Fibroblast of mammary gland (primary cell): ENCODE results near the gene KRT14.
"Not testable (repeated sequence)": the region's sequence is repeated elsewhere in the genome, so short reads cannot be mapped to it uniquely, and the experiment has no call there.

Experiments
- DNase-seq: peaks from one replicate; pipeline ENCODE4 v3.0.0-alpha.2; 2010; ENCODE audit warnings: low read depth
- H3K4me3 ChIP-seq: 2 replicates; pipeline ENCODE4 v1.5.1; 2011; ENCODE audit warnings: low read depth, mild to moderate bottlenecking, low read length, moderate library complexity; ENCODE audit not compliant: control insufficient read depth
- TF ChIP-seq, protein P1 (sequence below): conservative IDR thresholded peaks from 2 replicates; pipeline ENCODE4 v1.5.1; 2011; ENCODE audit warnings: low read depth, low read length, inconsistent platforms; ENCODE audit not compliant: control insufficient read depth, insufficient read depth

Gene KRT14

DNA sequence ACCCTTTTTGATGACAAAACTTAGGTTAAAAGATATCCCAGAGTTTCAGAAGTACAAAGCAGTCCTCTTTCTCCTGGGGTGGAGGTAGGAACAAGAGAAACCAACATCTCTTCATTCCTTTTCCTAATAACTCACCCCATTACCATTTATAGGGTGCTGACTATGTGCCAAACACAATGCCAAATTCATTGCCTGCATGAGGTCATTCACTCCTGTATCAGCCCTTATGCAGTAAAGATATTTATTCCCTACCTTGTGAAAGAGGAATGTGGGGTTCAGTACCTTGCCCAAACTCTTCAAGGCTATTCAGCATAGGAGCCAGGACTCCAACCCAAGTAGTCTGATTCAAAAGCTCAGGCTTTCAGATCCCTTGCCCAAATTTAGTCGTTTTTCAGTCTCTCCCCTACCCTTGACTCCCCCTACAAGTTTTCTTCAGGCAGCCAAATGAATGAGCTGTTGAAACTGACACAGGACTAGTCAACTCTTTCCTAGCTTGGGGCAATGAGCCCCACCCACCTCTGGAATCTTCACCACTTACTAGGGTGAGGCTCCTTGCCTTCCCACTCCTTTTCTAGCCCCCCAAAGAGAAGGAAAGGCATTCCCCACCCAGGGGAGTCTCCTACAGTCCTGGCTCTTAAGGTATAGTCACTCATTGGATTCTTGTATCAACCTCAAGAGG, 5.9 kb downstream of the KRT14 start:
- TF ChIP-seq, protein P1, sequence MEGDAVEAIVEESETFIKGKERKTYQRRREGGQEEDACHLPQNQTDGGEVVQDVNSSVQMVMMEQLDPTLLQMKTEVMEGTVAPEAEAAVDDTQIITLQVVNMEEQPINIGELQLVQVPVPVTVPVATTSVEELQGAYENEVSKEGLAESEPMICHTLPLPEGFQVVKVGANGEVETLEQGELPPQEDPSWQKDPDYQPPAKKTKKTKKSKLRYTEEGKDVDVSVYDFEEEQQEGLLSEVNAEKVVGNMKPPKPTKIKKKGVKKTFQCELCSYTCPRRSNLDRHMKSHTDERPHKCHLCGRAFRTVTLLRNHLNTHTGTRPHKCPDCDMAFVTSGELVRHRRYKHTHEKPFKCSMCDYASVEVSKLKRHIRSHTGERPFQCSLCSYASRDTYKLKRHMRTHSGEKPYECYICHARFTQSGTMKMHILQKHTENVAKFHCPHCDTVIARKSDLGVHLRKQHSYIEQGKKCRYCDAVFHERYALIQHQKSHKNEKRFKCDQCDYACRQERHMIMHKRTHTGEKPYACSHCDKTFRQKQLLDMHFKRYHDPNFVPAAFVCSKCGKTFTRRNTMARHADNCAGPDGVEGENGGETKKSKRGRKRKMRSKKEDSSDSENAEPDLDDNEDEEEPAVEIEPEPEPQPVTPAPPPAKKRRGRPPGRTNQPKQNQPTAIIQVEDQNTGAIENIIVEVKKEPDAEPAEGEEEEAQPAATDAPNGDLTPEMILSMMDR, result no peak
- H3K4me3 ChIP-seq, result no peak overlapping the region
- no peak for DNase-seq

DNA sequence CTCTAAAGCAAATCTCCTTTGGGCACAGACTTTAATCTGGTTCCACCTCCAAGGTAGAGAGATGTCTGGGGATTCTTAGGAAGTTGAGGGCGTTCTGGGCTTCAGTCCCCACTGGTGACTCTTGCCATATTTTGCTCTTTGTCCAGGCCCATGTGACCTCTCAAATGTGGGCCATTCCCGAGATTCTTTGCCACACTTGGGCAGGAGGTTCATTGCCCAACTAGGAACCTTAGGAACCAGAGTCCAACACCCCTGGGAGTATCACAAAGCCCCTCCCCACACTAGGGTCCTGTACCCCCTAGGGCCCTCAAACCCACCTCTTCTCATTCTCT, 6.5 kb downstream of the KRT14 start:
- no peak for DNase-seq
- TF ChIP-seq, protein P1, result no peak
- H3K4me3 ChIP-seq, result no peak overlapping the region

DNA sequence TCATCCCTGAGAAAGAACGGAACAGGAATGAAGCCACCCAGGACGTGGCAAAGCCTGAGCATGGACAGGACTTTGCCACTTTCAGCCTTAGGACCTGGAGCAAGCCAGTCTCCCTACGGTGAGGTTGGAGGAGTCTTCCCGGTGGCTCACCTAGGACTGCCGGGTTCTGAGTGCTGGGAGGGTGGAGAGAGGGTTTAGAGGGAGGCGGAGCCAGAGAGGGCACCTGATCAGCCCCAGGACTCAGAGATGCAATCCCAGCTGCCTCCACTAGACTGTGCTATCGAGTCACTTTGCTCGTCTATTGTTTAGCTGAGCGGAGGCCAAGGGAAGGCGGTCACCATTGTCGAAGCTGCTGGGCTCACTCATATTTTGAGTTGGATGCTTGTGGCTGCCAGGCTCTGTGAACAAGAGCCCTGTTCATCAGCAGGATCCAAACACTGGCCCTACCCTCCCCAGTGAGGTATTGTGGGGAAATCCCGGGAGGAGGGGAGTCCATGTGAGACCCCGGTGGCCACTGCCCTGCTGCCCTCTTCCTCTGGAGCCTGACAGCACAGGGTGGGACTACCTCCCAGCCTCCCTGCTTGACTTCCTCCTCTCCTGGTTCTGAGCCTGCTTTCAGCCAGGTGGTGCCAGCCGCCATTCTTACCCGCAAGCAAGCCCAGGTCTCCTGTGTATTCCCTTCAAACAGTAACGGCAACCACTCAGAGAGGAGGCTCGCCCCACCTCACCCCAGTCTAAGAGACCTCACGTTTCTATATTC, 7.0 kb downstream of the KRT14 start:
- TF ChIP-seq, protein P1, result peak; percentile 93
- peak; percentile 74 for DNase-seq
- H3K4me3 ChIP-seq, result no peak overlapping the region

DNA sequence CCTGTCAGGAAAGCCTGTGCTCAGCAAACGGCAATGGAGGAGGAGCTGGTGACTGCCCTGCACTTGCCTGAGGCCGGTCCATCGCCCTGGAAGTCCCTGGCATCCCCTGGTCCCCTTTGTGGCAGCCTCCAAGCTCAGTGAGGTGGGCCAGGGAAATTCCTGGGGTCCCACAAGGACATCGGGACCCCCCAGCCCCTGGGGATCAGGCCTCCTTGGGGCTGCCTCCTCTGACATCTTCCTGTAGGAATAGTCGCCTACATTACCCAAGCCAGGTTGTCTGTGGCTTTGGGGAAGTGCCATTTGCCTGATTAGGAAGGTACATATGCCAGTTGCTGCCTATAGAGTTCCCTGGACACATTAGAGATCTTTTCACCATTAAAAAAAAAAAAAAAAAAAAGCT, 7.7 kb downstream of the KRT14 start:
- TF ChIP-seq, protein P1, result no peak

DNA sequence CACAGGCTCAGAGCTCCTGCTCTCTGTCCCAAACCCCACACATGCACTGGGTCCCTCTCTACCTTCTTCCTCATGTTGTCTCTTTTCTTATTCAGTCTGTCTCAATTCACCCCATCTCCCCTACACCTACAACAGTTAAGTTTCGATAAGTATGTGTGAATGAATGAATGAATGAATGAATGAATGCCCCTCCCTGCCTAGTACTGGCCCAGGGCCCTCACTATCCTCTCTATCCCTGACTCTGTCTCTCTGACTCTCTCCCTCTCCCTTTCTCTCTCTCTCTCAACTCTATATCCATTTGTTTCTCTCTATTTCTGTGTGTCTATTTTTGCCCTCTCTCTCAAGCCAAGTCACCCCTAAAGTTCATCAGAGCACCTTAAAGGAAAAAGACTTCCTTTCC, 8.2 kb downstream of the KRT14 start:
- no peak overlapping the region for H3K4me3 ChIP-seq
- no peak for DNase-seq
- TF ChIP-seq, protein P1, result no peak

More for the DNA sequence above, 7.7 kb downstream of the KRT14 start:
- no peak overlapping the region for H3K4me3 ChIP-seq
- no peak for DNase-seq

DNA sequence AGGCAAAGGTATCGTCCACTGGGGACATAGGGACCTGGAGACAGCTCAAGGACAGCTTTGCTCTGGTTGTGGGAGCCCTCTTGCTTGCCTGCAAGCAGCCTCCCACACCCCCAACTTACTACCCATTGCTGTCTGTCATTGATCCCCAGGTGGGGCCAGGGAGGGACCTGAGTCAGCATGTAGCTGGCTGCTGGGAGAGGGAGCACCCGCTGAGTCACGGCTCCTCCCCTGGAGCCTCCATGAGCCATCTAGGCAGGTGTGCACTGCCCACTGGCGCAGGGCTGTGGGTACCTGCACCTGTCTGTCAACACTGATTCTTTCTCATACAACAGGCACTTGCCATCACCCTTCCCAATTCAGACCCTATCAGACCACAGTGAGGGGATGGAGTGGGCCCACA, 10.0 kb downstream of the KRT14 start:
- not testable (repeated sequence) for H3K4me3 ChIP-seq

DNA sequence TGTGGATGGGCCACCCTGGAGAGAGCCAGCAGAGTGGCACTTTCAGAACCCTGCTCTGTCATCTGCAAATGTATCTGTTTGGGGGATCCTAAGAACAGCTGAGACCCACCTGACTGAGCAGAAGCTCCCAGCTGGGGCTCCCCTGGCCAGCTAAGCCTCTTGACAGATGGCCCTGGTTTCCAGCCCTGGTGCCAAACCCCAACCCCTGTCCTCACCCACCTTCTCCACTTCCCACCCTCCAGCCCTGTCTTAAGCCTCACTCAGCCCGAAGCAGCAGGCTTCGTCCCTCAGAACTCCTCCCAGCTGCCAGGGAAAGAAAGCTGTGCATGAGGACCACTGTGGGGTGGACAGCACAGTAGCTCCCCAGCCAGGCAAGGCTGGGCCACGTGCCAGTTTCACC, 11.4 kb downstream of the KRT14 start:
- DNase-seq, result no peak
- TF ChIP-seq, protein P1, result no peak
- no peak overlapping the region for H3K4me3 ChIP-seq

More for the DNA sequence above, 10.0 kb downstream of the KRT14 start:
- not testable (repeated sequence) for DNase-seq
